NCI-H69 (cell line): ENCODE results near the gene OR4B1.

ENCODE experiments used
- DNase-seq: peaks from one replicate; lab custom pipeline; 2025; lab: John Stamatoyannopoulos, UW

Gene OR4B1

DNA sequence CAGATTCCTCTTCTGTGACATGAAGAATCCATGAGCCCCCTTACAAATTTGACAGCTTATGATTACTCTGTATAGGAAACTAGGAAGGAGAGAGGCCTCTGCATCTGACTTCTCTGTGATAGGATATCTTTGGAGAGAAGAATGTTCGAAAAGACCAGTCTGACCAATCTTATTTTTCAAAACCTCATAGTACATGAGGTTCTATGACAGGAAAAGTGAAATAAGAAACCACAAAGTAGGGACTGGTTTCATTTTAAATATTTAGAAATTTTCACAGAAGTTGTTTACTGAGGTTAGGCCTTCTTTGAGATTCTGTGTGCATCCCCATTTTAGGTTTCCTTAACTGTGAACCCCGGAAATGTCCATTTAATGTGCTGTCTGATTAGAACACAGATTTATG is 45.0 kb downstream of the OR4B1 start:
- DNase-seq, result no peak

DNA sequence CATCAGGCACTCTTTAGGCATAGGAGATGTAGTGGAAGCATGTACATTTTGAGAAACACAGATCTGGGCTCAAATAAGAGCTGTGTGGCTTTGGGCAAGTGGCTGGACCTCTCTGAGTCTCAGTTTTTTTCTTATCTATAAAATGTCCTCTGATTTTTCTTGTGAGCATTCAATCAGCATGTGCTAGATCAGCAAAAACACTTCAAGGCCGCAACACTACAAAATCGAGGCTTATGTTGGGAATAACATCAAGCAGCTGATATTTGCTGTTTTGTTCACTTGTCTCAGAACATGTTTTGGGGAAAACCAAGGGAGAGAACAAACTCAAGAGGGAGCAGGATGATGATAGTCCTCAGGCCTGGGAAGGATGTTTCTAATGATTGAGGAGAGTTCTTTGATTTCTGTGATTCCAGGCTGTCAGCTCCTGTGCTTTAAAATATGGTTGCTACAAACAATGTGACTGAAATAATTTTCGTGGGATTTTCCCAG is 46.9 kb downstream of the OR4B1 start, which contains the start of gene OR4X1:
Gene OR4X1 (plus strand): TSS at position 439 of the 489 bp plus-strand sequence. CDS start 0 bp downstream, at position 439.
- no peak for DNase-seq
